Lung (tissue), 12 donors: Measurements from ENCODE around the gene HAAO. TPM values are rescaled to one million over a fixed set of nuclear protein-coding genes. Genes with fewer than 3 reads are reported as not detected.
"Not testable (repeated sequence)": the region's sequence is repeated elsewhere in the genome, so short reads cannot be mapped to it uniquely, and the experiment has no call there.

Experiments used
- ATAC-seq: fragments of 200-7000 bp; cut with Tn5 transposase; one replicate; pipeline ENCODE4 v1.9.1; 2020; ENCODE audit warnings: moderate number of reproducible peaks; ENCODE audit not compliant: insufficient read depth, low FRiP score
- DNase-seq, 3 donors: peaks; one replicate each; pipeline ENCODE4 v3.0.0-alpha.2; 2013 to 2017
- H3K27ac ChIP-seq, 2 donors: one replicate each; pipeline ENCODE4 v1.5.1; 2013; ENCODE audit warnings: mild to moderate bottlenecking in 2 of 2, moderate library complexity in 2 of 2, control low read depth in 1 of 2, inconsistent platforms in 1 of 2, low read depth in 1 of 2, low read length in 1 of 2
- H3K27me3 ChIP-seq, 3 donors: one replicate each; pipeline ENCODE4 v1.5.1; 2013; ENCODE audit warnings: low read length in 2 of 3; ENCODE audit not compliant: control insufficient read depth in 3 of 3, insufficient read depth in 3 of 3
- H3K36me3 ChIP-seq, 4 donors: one replicate each; pipeline ENCODE4 v1.5.1; 2013; ENCODE audit warnings: low read length in 4 of 4, mild to moderate bottlenecking in 1 of 4, moderate library complexity in 1 of 4; ENCODE audit not compliant: control insufficient read depth in 4 of 4, insufficient read depth in 4 of 4
- H3K4me1 ChIP-seq, 5 donors: one replicate each; pipeline ENCODE4 v1.5.1; 2013; ENCODE audit warnings: low read length in 5 of 5, mild to moderate bottlenecking in 2 of 5, moderate library complexity in 1 of 5; ENCODE audit not compliant: control insufficient read depth in 5 of 5, insufficient read depth in 5 of 5
- H3K4me3 ChIP-seq: one replicate; pipeline ENCODE4 v1.5.1; 2013; ENCODE audit warnings: mild to moderate bottlenecking, control low read depth, moderate library complexity
- H3K9ac ChIP-seq, 2 donors: one replicate each; pipeline ENCODE4 v1.5.1; 2013; ENCODE audit warnings: low read length in 2 of 2, control low read depth in 1 of 2; ENCODE audit not compliant: insufficient read depth in 1 of 2
- H3K9me3 ChIP-seq, 4 donors: one replicate each; pipeline ENCODE4 v1.5.1; 2013; ENCODE audit warnings: low read length in 3 of 4, mild to moderate bottlenecking in 1 of 4, moderate library complexity in 1 of 4; ENCODE audit not compliant: control insufficient read depth in 4 of 4, insufficient read depth in 3 of 4
- CTCF ChIP-seq: IDR thresholded peaks from 2 replicates; pipeline ENCODE4 v1.5.1; 2012; ENCODE audit warnings: mild to moderate bottlenecking; ENCODE audit errors: control extremely low read depth, extremely low read depth
- WGBS, 2 donors: extraction: QIAGEN DNeasy Blood & Tissue Kit; methylation state at CpG; one replicate each; pipeline ENCODE4 v1.1.7; 2013; 5-methylcytosine and 5-hydroxymethylcytosine counted together
- polyA plus RNA-seq, 2 donors: library from polyadenylated mRNA; stranded (reverse); fragments of 200-250 nt; gene quantifications; one replicate each; pipeline ENCODE4 v1.2.1, GENCODE V29; 2013
- total RNA-seq, 2 donors: library from RNA; depleted of rRNA in 1 of 2; stranded (reverse); fragments of >200 nt in 1 of 2; gene quantifications; one replicate each; pipeline ENCODE4 v1.2.1, GENCODE V29; 2014 to 2021
- donor health status: control.
- donor health status: control.
- donor health status: Bipolar disorder and iron deficiency.
- donor health status: healthy.
- donor health status: DM: yes; HTN: yes; CAD: no.

Gene HAAO
- total and polyA plus RNA-seq, 4 donors, result 3.7 to 13.0 (median 9.4) TPM

- no peak overlapping the region for H3K27ac ChIP-seq
- ATAC-seq (no peak), DNase-seq (no peak)
Measured at GRCh38 chr2:42733852-42734251, 58.5 kb downstream of the HAAO start.

GRCh38 chr2:42731316-42731715 lies 61.1 kb downstream of the HAAO start:
- H3K36me3 ChIP-seq, H3K27me3 ChIP-seq, H3K4me3 ChIP-seq, ATAC-seq, H3K9ac ChIP-seq, DNase-seq, H3K9me3 ChIP-seq, H3K27ac ChIP-seq, H3K4me1 ChIP-seq: not testable (repeated sequence)
- WGBS, 2 donors, result 85 to 88% methylated on average over 4 of the region's 4 CpGs

More at GRCh38 chr2:42733852-42734251, 58.5 kb downstream of the HAAO start:
- Histone ChIP-seq H3K4me1 (no peaks in the 10 kb centered on the region), H3K4me3 (no peak overlapping the region), H3K9ac (no peak overlapping the region), H3K27me3 (no peaks in the 10 kb centered on the region), H3K36me3 (peaks cover 2 to 17% (median 8%) of the 10 kb centered on the region in 4 donors), H3K9me3 (peaks cover 0 to 11% (median 2%) of the 10 kb centered on the region in 4 donors)
- TF ChIP-seq CTCF, result no peak
- WGBS, 2 donors, result 80 to 83% methylated on average over 1 of the region's 1 CpG

- DNase-seq (no peak), ATAC-seq (no peak)
- no peak overlapping the region for H3K4me3 ChIP-seq
- no peak overlapping the region for H3K27ac ChIP-seq
- H3K27me3 ChIP-seq, result no peaks in the 10 kb centered on the region
- H3K36me3 ChIP-seq, result peaks cover 0 to 5% (median 2%) of the 10 kb centered on the region in 4 donors
- peaks cover 0 to 16% (median 14%) of the 10 kb centered on the region in 5 donors for H3K4me1 ChIP-seq
- no peak overlapping the region for H3K9ac ChIP-seq
- no peaks in the 10 kb centered on the region for H3K9me3 ChIP-seq
- no peak for TF ChIP-seq CTCF
- WGBS, 2 donors, result 97% methylated on average over 2 of the region's 2 CpGs
Measured at GRCh38 chr2:42726680-42727079, 65.7 kb downstream of the HAAO start.

- H3K4me1 ChIP-seq, result peaks cover 0 to 16% (median 14%) of the 10 kb centered on the region in 5 donors
- ATAC-seq, result no peak
- WGBS, 2 donors, result 74 to 80% methylated on average over 4 of the region's 4 CpGs
- H3K27ac ChIP-seq, result no peak overlapping the region
- no peaks in the 10 kb centered on the region for H3K9me3 ChIP-seq
- DNase-seq, result no peak
- no peaks in the 10 kb centered on the region for H3K27me3 ChIP-seq
- no peak for TF ChIP-seq CTCF
- H3K9ac ChIP-seq, result no peak overlapping the region
- peaks cover 0 to 5% (median 2%) of the 10 kb centered on the region in 4 donors for H3K36me3 ChIP-seq
- H3K4me3 ChIP-seq, result no peak overlapping the region
Measured at GRCh38 chr2:42725657-42726056, 66.7 kb downstream of the HAAO start.
